Immature natural killer cell (primary cell): Measurements from ENCODE around the gene TGFB1. TPM values are rescaled to one million over a fixed set of nuclear protein-coding genes. Genes with fewer than 3 reads are reported as not detected.
"Not testable (repeated sequence)": the region's sequence is repeated elsewhere in the genome, so short reads cannot be mapped to it uniquely, and the experiment has no call there.

Experiments
- DNase-seq, 3 donors: peaks; one replicate each; pipeline ENCODE4 v3.0.0; 2022; ENCODE audit warnings: mixed read lengths in 1 of 3
- H3K27ac Mint-ChIP-seq, 6 donors: one replicate each; pipeline ENCODE4 v1.8.0; 2020; ENCODE audit warnings: mixed read lengths in 6 of 6, mild to moderate bottlenecking in 5 of 6, inconsistent platforms in 4 of 6, moderate library complexity in 3 of 6
- H3K27me3 Mint-ChIP-seq, 3 donors: one replicate each; pipeline ENCODE4 v1.8.0; 2020 to 2021; ENCODE audit warnings: low read depth in 3 of 3, mild to moderate bottlenecking in 3 of 3, mixed read lengths in 3 of 3, moderate library complexity in 3 of 3, inconsistent platforms in 1 of 3
- H3K36me3 Mint-ChIP-seq, 3 donors: one replicate each; pipeline ENCODE4 v1.8.0; 2020; ENCODE audit warnings: mixed read lengths in 3 of 3, inconsistent platforms in 2 of 3, mild to moderate bottlenecking in 2 of 3
- H3K4me1 Mint-ChIP-seq, 2 donors: one replicate each; pipeline ENCODE4 v1.8.0; 2020; ENCODE audit warnings: inconsistent platforms in 2 of 2, mild to moderate bottlenecking in 2 of 2, mixed read lengths in 2 of 2, moderate library complexity in 1 of 2
- H3K4me3 Mint-ChIP-seq, 5 donors: one replicate each; pipeline ENCODE4 v1.8.0; 2020; ENCODE audit warnings: mild to moderate bottlenecking in 5 of 5, mixed read lengths in 5 of 5, inconsistent platforms in 3 of 5, moderate library complexity in 3 of 5
- H3K9me3 Mint-ChIP-seq, 6 donors: one replicate each; pipeline ENCODE4 v1.8.0; 2020; ENCODE audit warnings: mild to moderate bottlenecking in 6 of 6, mixed read lengths in 6 of 6, inconsistent platforms in 4 of 6, moderate library complexity in 3 of 6
- polyA plus RNA-seq, 3 donors: library from polyadenylated mRNA; unstranded; fragments of 300-500 nt; fragmentation: Illumina TruSeq; gene quantifications; one replicate each; pipeline ENCODE4 v1.2.3, GENCODE V29; 2021

The TGFB1 gene
- polyA plus RNA-seq, 3 donors from 2014 or later, result 51.4 to 196 (median 66.4) TPM

DNA sequence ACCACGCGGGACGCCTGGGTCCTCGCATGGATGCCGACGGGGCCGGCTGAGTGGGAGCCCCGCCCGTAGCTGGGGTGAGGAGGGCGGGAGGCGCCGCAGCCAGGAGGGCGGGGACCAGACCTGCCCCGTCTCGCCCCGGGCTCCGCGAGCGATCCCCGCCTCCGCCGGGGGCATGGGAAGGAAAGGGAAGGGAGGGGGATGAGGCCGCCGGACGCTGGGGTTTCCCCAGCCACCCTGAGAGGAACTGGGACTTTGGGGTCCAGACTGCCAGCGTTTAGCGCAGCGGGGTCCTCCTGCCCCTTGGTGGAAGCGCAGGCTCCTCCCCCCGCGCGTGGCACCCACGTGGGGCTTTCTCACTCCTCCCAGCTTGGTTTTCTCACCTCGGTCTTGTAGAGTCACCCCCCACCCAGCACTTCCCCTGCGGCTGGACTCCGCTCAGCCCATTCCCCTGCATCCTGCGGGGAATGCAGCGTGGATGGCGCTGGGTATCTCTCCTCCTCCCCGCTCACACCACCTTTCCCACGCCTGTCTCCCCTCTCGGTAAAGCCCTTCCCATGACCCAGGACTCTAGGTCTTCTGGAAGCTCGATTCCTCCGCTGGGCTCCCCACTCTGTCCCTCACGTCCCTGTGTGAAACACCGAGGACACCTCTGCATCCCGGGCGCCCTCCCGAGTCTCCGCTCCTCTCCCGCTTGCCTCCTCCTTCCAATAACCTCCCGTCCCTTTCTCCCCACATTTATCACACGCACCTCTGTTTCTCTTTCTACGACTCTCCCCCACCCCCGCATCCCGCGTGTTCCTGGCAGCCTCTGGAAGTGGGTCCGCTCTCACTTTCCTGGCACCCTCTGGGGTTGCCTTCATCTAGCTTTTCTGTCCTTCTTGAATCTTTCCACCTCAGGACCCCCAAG lies 2.1 kb downstream of the TGFB1 start:
- H3K27ac Mint-ChIP-seq, result peak overlapping the region; percentile 97 to 100 (median 99)
- H3K4me3 Mint-ChIP-seq, result peak overlapping the region; percentile 98 to 100 (median 100)
- peaks cover 52 to 77% (median 53%) of the 10 kb centered on the region in 3 donors for H3K27me3 Mint-ChIP-seq
- peaks cover 8 to 19% (median 13%) of the 10 kb centered on the region in 3 donors for H3K36me3 Mint-ChIP-seq
- H3K4me1 Mint-ChIP-seq, result peaks cover 50 to 51% of the 10 kb centered on the region in 2 donors
- peak; percentile 96 to 98 (median 96) for DNase-seq
- H3K9me3 Mint-ChIP-seq, result peaks cover 0 to 4% (median 0%) of the 10 kb centered on the region in 6 donors

GRCh38 chr19:41350735-41351338 lies 2.9 kb downstream of the TGFB1 start:
- Mint-ChIP-seq H3K27me3 (peaks cover 53 to 82% (median 57%) of the 10 kb centered on the region in 3 donors), H3K36me3 (peaks cover 11 to 24% (median 17%) of the 10 kb centered on the region in 3 donors), H3K9me3 (peaks cover 0 to 4% (median 0%) of the 10 kb centered on the region in 6 donors), H3K27ac (peak overlapping the region; percentile 97 to 100 (median 99)), H3K4me3 (peak overlapping the region; percentile 98 to 100 (median 100)), H3K4me1 (peaks cover 48 to 49% of the 10 kb centered on the region in 2 donors)
- DNase-seq, result peak in 2 of 3 donors; percentile 41 to 44

- H3K4me3 Mint-ChIP-seq, result peak overlapping the region in 3 of 5 donors; percentile 24 to 55 (median 47)
These were observed 6.8 kb downstream of the TGFB1 start for GRCh38 chr19:41346916-41347315.

DNA sequence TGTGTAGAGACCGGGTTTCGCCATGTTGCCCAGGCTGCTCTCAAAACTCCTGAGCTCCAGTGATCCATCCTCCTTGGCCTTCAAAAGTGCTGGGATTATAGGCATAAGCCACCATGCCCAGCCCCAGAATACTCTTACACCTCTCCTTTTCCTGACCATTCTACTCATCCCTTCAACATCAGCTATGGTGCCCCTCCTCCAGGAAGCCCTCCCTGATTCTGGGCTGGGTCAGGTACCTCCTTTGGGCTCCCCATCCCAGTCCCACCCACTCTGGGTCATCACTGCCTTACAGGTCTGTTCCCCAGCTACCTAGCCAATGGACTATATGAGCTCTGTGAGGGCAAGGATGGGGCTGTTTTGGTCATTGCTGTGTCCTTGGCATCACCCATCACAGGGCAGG lies 9.6 kb downstream of the TGFB1 start:
- Mint-ChIP-seq H3K27me3 (peaks cover 43 to 85% (median 56%) of the 10 kb centered on the region in 3 donors), H3K9me3 (no peaks in the 10 kb centered on the region), H3K36me3 (peaks cover 29 to 56% (median 31%) of the 10 kb centered on the region in 3 donors), H3K4me3 (peak overlapping the region in 2 of 5 donors; percentile 17 to 41), H3K27ac (peak overlapping the region; percentile 81 to 99 (median 90)), H3K4me1 (peaks cover 66 to 76% of the 10 kb centered on the region in 2 donors)
- peak in 1 of 3 donors; percentile 7 for DNase-seq

More at GRCh38 chr19:41346916-41347315, 6.8 kb downstream of the TGFB1 start:
- not testable (repeated sequence) for H3K9me3 Mint-ChIP-seq
- Mint-ChIP-seq H3K36me3 (peaks cover 22 to 45% (median 28%) of the 10 kb centered on the region in 3 donors), H3K27ac (peak overlapping the region; percentile 55 to 99 (median 83)), H3K27me3 (peaks cover 55 to 88% (median 63%) of the 10 kb centered on the region in 3 donors), H3K4me1 (peaks cover 60 to 75% of the 10 kb centered on the region in 2 donors)
- peak in 1 of 3 donors; percentile 5 for DNase-seq

DNA sequence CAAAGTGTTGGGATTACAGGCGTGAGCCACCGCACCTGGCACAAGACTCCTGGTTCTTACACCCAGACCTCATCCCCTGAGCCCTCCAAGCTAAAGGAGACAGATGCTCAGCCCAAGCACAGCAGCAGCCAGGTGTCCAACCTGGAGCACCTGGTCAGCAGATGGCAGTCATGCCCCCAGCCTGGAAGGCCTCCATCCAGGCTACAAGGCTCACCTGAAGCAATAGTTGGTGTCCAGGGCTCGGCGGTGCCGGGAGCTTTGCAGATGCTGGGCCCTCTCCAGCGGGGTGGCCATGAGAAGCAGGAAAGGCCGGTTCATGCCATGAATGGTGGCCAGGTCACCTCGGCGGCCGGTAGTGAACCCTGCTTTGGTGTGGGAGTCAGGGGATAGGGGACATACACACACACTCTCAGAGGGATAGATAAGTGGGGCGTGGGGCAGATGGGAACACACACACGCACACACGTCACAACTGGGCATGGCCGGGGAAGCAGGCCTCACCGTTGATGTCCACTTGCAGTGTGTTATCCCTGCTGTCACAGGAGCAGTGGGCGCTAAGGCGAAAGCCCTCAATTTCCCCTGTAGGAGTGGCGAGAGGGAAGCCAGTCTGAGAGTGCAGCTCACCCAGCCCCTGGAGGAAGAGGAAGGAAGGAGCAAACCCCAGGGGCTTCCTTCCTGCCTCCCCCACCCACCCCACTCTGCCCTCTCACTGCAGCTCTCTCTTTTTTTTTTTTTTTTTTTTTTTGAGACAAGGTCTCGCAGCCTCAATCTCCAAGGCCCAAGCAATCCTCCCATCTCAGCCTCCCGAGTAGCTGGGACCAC lies 11.8 kb downstream of the TGFB1 start:
- peak in 1 of 3 donors; percentile 37 for DNase-seq
- peaks cover 35 to 88% (median 51%) of the 10 kb centered on the region in 3 donors for H3K27me3 Mint-ChIP-seq
- H3K27ac Mint-ChIP-seq, result peak overlapping the region; percentile 77 to 99 (median 82)
- no peaks in the 10 kb centered on the region for H3K9me3 Mint-ChIP-seq
- peak overlapping the region; percentile 68 to 79 (median 74) for H3K4me3 Mint-ChIP-seq
- peaks cover 29 to 53% (median 32%) of the 10 kb centered on the region in 3 donors for H3K36me3 Mint-ChIP-seq
- peaks cover 65 to 69% of the 10 kb centered on the region in 2 donors for H3K4me1 Mint-ChIP-seq

GRCh38 chr19:41339936-41340335 lies 13.8 kb downstream of the TGFB1 start:
- Mint-ChIP-seq H3K27ac (peak overlapping the region in 5 of 6 donors; percentile 79 to 88 (median 84)), H3K4me3 (peak overlapping the region in 1 of 5 donors; percentile 25), H3K36me3 (peaks cover 26 to 51% (median 27%) of the 10 kb centered on the region in 3 donors), H3K27me3 (peaks cover 36 to 91% (median 46%) of the 10 kb centered on the region in 3 donors), H3K9me3 (no peaks in the 10 kb centered on the region), H3K4me1 (peaks cover 68 to 69% of the 10 kb centered on the region in 2 donors)
- DNase-seq, result no peak

DNA sequence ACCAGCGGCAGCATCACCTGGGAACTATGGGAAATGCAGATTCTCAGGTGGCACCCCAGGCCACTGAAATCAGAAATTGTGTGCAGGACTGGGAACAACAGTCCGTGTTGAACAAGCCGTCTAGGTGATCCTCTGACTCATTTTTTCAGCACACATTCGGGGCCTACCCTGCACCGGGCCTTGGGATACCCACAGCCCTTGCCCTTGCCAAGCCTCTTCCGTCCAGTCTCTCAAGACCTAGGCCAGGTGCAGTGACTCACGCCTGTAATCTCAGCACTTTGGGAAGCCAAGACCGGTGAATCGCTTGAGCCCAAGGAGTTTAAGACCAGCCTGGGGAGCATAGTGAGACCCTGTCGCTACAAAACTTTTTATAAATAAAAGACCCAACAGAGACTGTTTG lies 18.3 kb downstream of the TGFB1 start:
- DNase-seq, result no peak
- Mint-ChIP-seq H3K27ac (peak overlapping the region; percentile 26 to 80 (median 74)), H3K9me3 (no peaks in the 10 kb centered on the region), H3K4me1 (peaks cover 59 to 68% of the 10 kb centered on the region in 2 donors), H3K36me3 (peaks cover 29 to 53% (median 37%) of the 10 kb centered on the region in 3 donors), H3K27me3 (peaks cover 29 to 86% (median 56%) of the 10 kb centered on the region in 3 donors), H3K4me3 (no peak overlapping the region)

DNA sequence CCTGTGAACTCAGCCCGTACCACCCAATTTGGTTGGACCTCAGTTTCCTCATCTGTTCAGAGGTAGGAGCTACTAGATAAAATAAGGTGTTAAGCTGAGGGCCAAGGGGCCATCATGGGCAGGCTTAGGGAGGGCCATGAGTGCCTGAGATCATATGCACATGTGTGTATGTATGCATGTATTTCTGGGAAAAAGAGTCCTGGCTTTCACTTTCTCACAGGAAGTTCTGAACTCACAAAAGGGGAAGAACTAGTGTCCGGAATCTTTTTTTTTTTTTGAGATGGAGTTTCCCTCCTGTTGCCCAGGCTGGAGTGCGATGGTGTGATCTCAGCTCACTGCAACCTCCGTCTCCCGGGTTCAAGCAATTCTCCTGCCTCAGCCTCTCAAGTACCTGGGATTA lies 18.9 kb downstream of the TGFB1 start:
- H3K4me1 Mint-ChIP-seq, result peaks cover 59 to 69% of the 10 kb centered on the region in 2 donors
- H3K27ac Mint-ChIP-seq, result peak overlapping the region; percentile 42 to 80 (median 77)

GRCh38 chr19:41332468-41332867 lies 21.3 kb downstream of the TGFB1 start:
- Mint-ChIP-seq H3K36me3 (peaks cover 25 to 54% (median 32%) of the 10 kb centered on the region in 3 donors), H3K27me3 (peaks cover 37 to 82% (median 68%) of the 10 kb centered on the region in 3 donors), H3K4me1 (peaks cover 63 to 71% of the 10 kb centered on the region in 2 donors), H3K9me3 (no peaks in the 10 kb centered on the region), H3K4me3 (peak overlapping the region in 1 of 5 donors; percentile 38), H3K27ac (peak overlapping the region; percentile 80 to 100 (median 86))
- DNase-seq, result no peak

More for the DNA sequence above, 18.9 kb downstream of the TGFB1 start:
- Mint-ChIP-seq H3K27me3 (peaks cover 29 to 85% (median 60%) of the 10 kb centered on the region in 3 donors), H3K4me3 (peak overlapping the region in 4 of 5 donors; percentile 5 to 38 (median 10)), H3K9me3 (no peaks in the 10 kb centered on the region), H3K36me3 (peaks cover 30 to 52% (median 37%) of the 10 kb centered on the region in 3 donors)
- DNase-seq, result no peak

- Mint-ChIP-seq H3K9me3 (no peaks in the 10 kb centered on the region), H3K4me1 (peaks cover 65 to 71% of the 10 kb centered on the region in 2 donors), H3K27ac (peak overlapping the region; percentile 84 to 100 (median 94)), H3K27me3 (peaks cover 39 to 82% (median 71%) of the 10 kb centered on the region in 3 donors), H3K36me3 (peaks cover 24 to 52% (median 30%) of the 10 kb centered on the region in 3 donors), H3K4me3 (no peak overlapping the region)
- DNase-seq, result no peak
These were observed 21.7 kb downstream of the TGFB1 start for GRCh38 chr19:41332000-41332399.

GRCh38 chr19:41330946-41331678 lies 22.6 kb downstream of the TGFB1 start:
- peaks cover 24 to 54% (median 30%) of the 10 kb centered on the region in 3 donors for H3K36me3 Mint-ChIP-seq
- peak overlapping the region in 4 of 5 donors; percentile 33 to 73 (median 52) for H3K4me3 Mint-ChIP-seq
- DNase-seq, result no peak
- H3K27me3 Mint-ChIP-seq, result peaks cover 45 to 83% (median 78%) of the 10 kb centered on the region in 3 donors
- no peaks in the 10 kb centered on the region for H3K9me3 Mint-ChIP-seq
- H3K4me1 Mint-ChIP-seq, result peaks cover 70 to 80% of the 10 kb centered on the region in 2 donors
- H3K27ac Mint-ChIP-seq, result peak overlapping the region; percentile 84 to 100 (median 91)

- H3K4me3 Mint-ChIP-seq, result peak overlapping the region; percentile 59 to 79 (median 73)
- H3K36me3 Mint-ChIP-seq, result peaks cover 24 to 53% (median 30%) of the 10 kb centered on the region in 3 donors
- H3K27me3 Mint-ChIP-seq, result peaks cover 48 to 82% (median 81%) of the 10 kb centered on the region in 3 donors
- DNase-seq, result peak in 2 of 3 donors; percentile 38 to 45
- peaks cover 70 to 83% of the 10 kb centered on the region in 2 donors for H3K4me1 Mint-ChIP-seq
- H3K9me3 Mint-ChIP-seq, result no peaks in the 10 kb centered on the region
- peak overlapping the region; percentile 92 to 100 (median 98) for H3K27ac Mint-ChIP-seq
These were observed 23.2 kb downstream of the TGFB1 start for GRCh38 chr19:41330481-41330880.
